Urothelium cell line (cell line): ENCODE measurements around the gene KLHL18.
"Not testable (repeated sequence)": the region's sequence is repeated elsewhere in the genome, so short reads cannot be mapped to it uniquely, and the experiment has no call there.

Source experiments
- DNase-seq: peaks from one replicate; pipeline ENCODE4 v3.0.0; 2011; ENCODE audit warnings: low spot score, mixed read lengths
- FAIRE-seq: peaks from 2 replicates; lab custom pipeline; 2011; peaks lifted over from hg19 to GRCh38; lab: Jason Lieb, UNC

The KLHL18 gene

GRCh38 chr3:47310391-47310790 is 27.6 kb downstream of the KLHL18 start:
- no peak for FAIRE-seq

GRCh38 chr3:47313341-47314055 is 30.8 kb downstream of the KLHL18 start:
- FAIRE-seq, result no peak
- no peak for DNase-seq

More at GRCh38 chr3:47310391-47310790, 27.6 kb downstream of the KLHL18 start:
- no peak for DNase-seq

- DNase-seq, result no peak
- FAIRE-seq, result no peak
These were observed 31.5 kb downstream of the KLHL18 start for GRCh38 chr3:47314056-47314764.

- no peak for FAIRE-seq
- no peak for DNase-seq
These were observed 32.4 kb downstream of the KLHL18 start for GRCh38 chr3:47315069-47315647.

- DNase-seq, FAIRE-seq: not testable (repeated sequence)
These were observed 33.4 kb downstream of the KLHL18 start for GRCh38 chr3:47316151-47316550.

- no peak for DNase-seq
- no peak for FAIRE-seq
These were observed 36.2 kb downstream of the KLHL18 start for GRCh38 chr3:47318916-47319315.

GRCh38 chr3:47319956-47320355 is 37.2 kb downstream of the KLHL18 start:
- FAIRE-seq (no peak), DNase-seq (no peak)

- DNase-seq (peak; percentile 24), FAIRE-seq (no peak)
These were observed 40.9 kb downstream of the KLHL18 start for GRCh38 chr3:47323431-47324277.

- DNase-seq (peak; percentile 72), FAIRE-seq (no peak)
These were observed 41.6 kb downstream of the KLHL18 start for GRCh38 chr3:47324278-47324865.

- no peak for DNase-seq
- FAIRE-seq, result no peak
These were observed 51.2 kb downstream of the KLHL18 start for GRCh38 chr3:47333907-47334306.

- FAIRE-seq (no peak), DNase-seq (no peak)
These were observed 54.9 kb downstream of the KLHL18 start for GRCh38 chr3:47337656-47338055.

- no peak for FAIRE-seq
- no peak for DNase-seq
These were observed 57.2 kb downstream of the KLHL18 start for GRCh38 chr3:47339951-47340350.

- FAIRE-seq, result no peak
- DNase-seq, result no peak
These were observed 58.1 kb downstream of the KLHL18 start for GRCh38 chr3:47340866-47341265.

GRCh38 chr3:47342151-47342550 is 59.4 kb downstream of the KLHL18 start:
- DNase-seq (no peak), FAIRE-seq (no peak)

GRCh38 chr3:47342812-47343211 is 60.1 kb downstream of the KLHL18 start:
- FAIRE-seq (no peak), DNase-seq (no peak)

- DNase-seq, result no peak
- no peak for FAIRE-seq
These were observed 60.8 kb downstream of the KLHL18 start for GRCh38 chr3:47343471-47343971.

- FAIRE-seq, result no peak
- DNase-seq, result no peak
These were observed 62.2 kb downstream of the KLHL18 start for GRCh38 chr3:47344971-47345370.

GRCh38 chr3:47347217-47347801 is 64.6 kb downstream of the KLHL18 start:
- FAIRE-seq, result no peak
- DNase-seq, result no peak

GRCh38 chr3:47348411-47349154 is 65.8 kb downstream of the KLHL18 start:
- FAIRE-seq (no peak), DNase-seq (no peak)
